Measurements from ENCODE around the gene RPRD2. TPM values are rescaled to one million over a fixed set of nuclear protein-coding genes. Genes with fewer than 3 reads are reported as not detected.

RPRD2 gene
- total RNA-seq, 1 donor from 2014 or later, result 32.0 TPM

GRCh38 chr1:150486966-150487762, 123.2 kb downstream of the RPRD2 start, which contains the start of gene TARS2:
Gene TARS2 (plus strand): TSS chr1:150487419. CDS start chr1:150487451, 32 bp downstream.
- TF ChIP-seq, protein P1, sequence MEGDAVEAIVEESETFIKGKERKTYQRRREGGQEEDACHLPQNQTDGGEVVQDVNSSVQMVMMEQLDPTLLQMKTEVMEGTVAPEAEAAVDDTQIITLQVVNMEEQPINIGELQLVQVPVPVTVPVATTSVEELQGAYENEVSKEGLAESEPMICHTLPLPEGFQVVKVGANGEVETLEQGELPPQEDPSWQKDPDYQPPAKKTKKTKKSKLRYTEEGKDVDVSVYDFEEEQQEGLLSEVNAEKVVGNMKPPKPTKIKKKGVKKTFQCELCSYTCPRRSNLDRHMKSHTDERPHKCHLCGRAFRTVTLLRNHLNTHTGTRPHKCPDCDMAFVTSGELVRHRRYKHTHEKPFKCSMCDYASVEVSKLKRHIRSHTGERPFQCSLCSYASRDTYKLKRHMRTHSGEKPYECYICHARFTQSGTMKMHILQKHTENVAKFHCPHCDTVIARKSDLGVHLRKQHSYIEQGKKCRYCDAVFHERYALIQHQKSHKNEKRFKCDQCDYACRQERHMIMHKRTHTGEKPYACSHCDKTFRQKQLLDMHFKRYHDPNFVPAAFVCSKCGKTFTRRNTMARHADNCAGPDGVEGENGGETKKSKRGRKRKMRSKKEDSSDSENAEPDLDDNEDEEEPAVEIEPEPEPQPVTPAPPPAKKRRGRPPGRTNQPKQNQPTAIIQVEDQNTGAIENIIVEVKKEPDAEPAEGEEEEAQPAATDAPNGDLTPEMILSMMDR (IDR thresholded peaks at IDR 0.05), result peak; percentile 29
- Histone ChIP-seq H3K36me3 (peaks cover 36% of the 10 kb centered on the region), H3K4me3 (peak within 1 kb of the TSS; percentile 94), H3K27ac (peak within 1 kb of the TSS; percentile 83), H3K9me3 (no peaks in the 10 kb centered on the region), H3K4me1 (peaks cover 13% of the 10 kb centered on the region), H3K27me3 (ENCODE audit: low read depth) (no peaks in the 10 kb centered on the region)
- intact Hi-C loops (cut with DNase I), result no loop called here
- ATAC-seq, result peak; percentile 100
- DNase-seq, result peak; percentile 93

DNA sequence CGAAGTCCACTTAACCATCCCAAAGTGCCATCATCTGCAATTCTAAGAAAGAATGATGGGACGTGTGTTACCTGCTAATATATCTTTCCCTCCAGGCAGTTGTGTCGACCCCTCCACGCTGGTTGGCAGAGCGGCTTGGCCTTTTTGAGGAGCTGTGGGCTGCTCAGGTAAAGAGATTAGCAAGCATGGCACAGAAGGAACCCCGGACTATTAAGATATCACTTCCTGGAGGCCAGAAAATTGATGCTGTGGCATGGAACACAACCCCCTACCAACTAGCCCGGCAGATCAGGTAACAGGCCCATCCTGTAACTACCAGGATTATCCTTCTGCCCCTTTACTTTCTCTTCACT, 123.8 kb downstream of the RPRD2 start:
- Histone ChIP-seq H3K4me3 (peak overlapping the region; percentile 94), H3K4me1 (peaks cover 13% of the 10 kb centered on the region), H3K9me3 (no peaks in the 10 kb centered on the region), H3K36me3 (peaks cover 40% of the 10 kb centered on the region), H3K27me3 (ENCODE audit: low read depth) (no peaks in the 10 kb centered on the region), H3K27ac (peak overlapping the region; percentile 83)
- TF ChIP-seq, protein P1 (IDR thresholded peaks at IDR 0.05), result no peak
- DNase-seq (no peak), ATAC-seq (peak in 1 of 2 donors; percentile 2)
- intact Hi-C loops (cut with DNase I), result no loop called here

- Histone ChIP-seq H3K9me3 (no peaks in the 10 kb centered on the region), H3K27ac (no peak overlapping the region), H3K27me3 (ENCODE audit: low read depth) (no peaks in the 10 kb centered on the region), H3K4me3 (no peak overlapping the region), H3K4me1 (peaks cover 6% of the 10 kb centered on the region), H3K36me3 (peaks cover 85% of the 10 kb centered on the region)
- TF ChIP-seq, protein P1 (IDR thresholded peaks at IDR 0.05), result no peak
- intact Hi-C loops (cut with DNase I), result no loop called here
- DNase-seq (no peak), ATAC-seq (no peak)
Measured at GRCh38 chr1:150493175-150493574, 129.2 kb downstream of the RPRD2 start.

GRCh38 chr1:150498342-150498741, 134.4 kb downstream of the RPRD2 start:
- DNase-seq, result peak; percentile 38
- intact Hi-C loops (cut with DNase I), result no loop called here

DNA sequence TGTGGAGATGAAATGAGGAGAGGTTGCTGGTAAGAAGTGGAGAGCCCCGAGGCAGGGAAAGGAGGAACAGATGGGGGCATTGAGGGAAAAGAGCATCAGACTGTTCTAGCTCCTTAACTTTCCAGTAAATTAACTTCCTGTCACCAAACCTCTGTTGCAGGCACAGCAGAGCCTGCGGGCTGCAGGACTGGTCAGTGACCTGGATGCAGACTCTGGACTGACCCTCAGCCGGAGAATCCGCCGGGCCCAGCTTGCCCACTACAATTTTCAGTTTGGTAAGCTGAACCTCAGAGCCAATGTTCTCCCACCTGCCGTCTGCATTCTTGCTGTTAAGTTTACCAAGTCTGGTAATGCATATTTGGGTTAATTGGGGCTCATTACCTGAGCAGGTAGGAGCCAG, 141.5 kb downstream of the RPRD2 start:
- TF ChIP-seq, protein P1 (IDR thresholded peaks at IDR 0.05), result no peak
- H3K36me3 ChIP-seq, result peaks cover 51% of the 10 kb centered on the region
- intact Hi-C loops (cut with DNase I), result no loop called here

More at GRCh38 chr1:150498342-150498741, 134.4 kb downstream of the RPRD2 start:
- Histone ChIP-seq H3K27ac (no peak overlapping the region), H3K27me3 (ENCODE audit: low read depth) (no peaks in the 10 kb centered on the region), H3K4me1 (no peaks in the 10 kb centered on the region), H3K4me3 (no peak overlapping the region), H3K36me3 (peaks cover 86% of the 10 kb centered on the region), H3K9me3 (no peaks in the 10 kb centered on the region)
- no peak for ATAC-seq
- TF ChIP-seq, protein P1 (IDR thresholded peaks at IDR 0.05), result no peak

More for the DNA sequence above, 141.5 kb downstream of the RPRD2 start:
- ATAC-seq (no peak), DNase-seq (peak; percentile 15)
- H3K27me3 ChIP-seq (ENCODE audit: low read depth), result no peaks in the 10 kb centered on the region
- H3K9me3 ChIP-seq, result no peaks in the 10 kb centered on the region
- H3K4me3 ChIP-seq, result no peak overlapping the region
- peaks cover 20% of the 10 kb centered on the region for H3K4me1 ChIP-seq
- no peak overlapping the region for H3K27ac ChIP-seq

Data from lower lobe of right lung (tissue), 2 donors.